SK-N-SH treated with all-trans-retinoic acid at 6 μM for 48 hours (cell line): ENCODE results near the gene ACO1.

ENCODE experiments used
- ATAC-seq: fragments of 200-7000 bp; cut with Tn5 transposase; 3 replicates; pipeline ENCODE4 v1.9.1; 2020; ENCODE audit warnings: mild to moderate bottlenecking, moderate library complexity
- ARNTL ChIP-seq: fragments of 450-650 bp; formaldehyde crosslinking; IDR thresholded peaks from 2 replicates; pipeline ENCODE4 v1.5.0; 2020; ENCODE audit warnings: low read depth, mild to moderate bottlenecking, moderate library complexity, borderline replicate concordance
- BACH2 ChIP-seq: fragments of 250-450 bp; sonication (Bioruptor Pico); IDR thresholded peaks from 2 replicates; pipeline ENCODE4 v1.9.0; 2021; ENCODE audit warnings: mild to moderate bottlenecking, borderline replicate concordance
- CSDC2 ChIP-seq: fragments of 250-450 bp; sonication (Bioruptor Pico); IDR thresholded peaks from 2 replicates; pipeline ENCODE4 v1.5.0; 2020; ENCODE audit warnings: mild to moderate bottlenecking, moderate library complexity
- CSRNP3 ChIP-seq: fragments of 250-450 bp; sonication (Bioruptor Pico); IDR thresholded peaks from 2 replicates; pipeline ENCODE4 v1.5.1; 2021; ENCODE audit warnings: mild to moderate bottlenecking, moderate library complexity
- ESRRG ChIP-seq: fragments of 250-450 bp; sonication (Bioruptor Pico); IDR thresholded peaks from 2 replicates; pipeline ENCODE4 v1.6.1; 2021; ENCODE audit warnings: mild to moderate bottlenecking
- GLIS3 ChIP-seq: fragments of 250-450 bp; sonication (Bioruptor Pico); IDR thresholded peaks from 2 replicates; pipeline ENCODE4 v1.5.0; 2020; ENCODE audit warnings: mild to moderate bottlenecking, moderate library complexity
- ISL1 ChIP-seq: fragments of 250-450 bp; sonication (Bioruptor Pico); IDR thresholded peaks from 2 replicates; pipeline ENCODE4 v2.1.2; 2022; ENCODE audit warnings: mild to moderate bottlenecking, moderate library complexity
- OSR1 ChIP-seq: fragments of 250-450 bp; sonication (Bioruptor Pico); IDR thresholded peaks from 2 replicates; pipeline ENCODE4 v1.8.0; 2022; ENCODE audit warnings: moderate library complexity, mild to moderate bottlenecking, inconsistent platforms
- PATZ1 ChIP-seq: fragments of 250-450 bp; sonication (Bioruptor Pico); IDR thresholded peaks from 2 replicates; pipeline ENCODE4 v1.8.0; 2020; ENCODE audit warnings: mild to moderate bottlenecking, moderate library complexity, borderline replicate concordance
- POU6F1 ChIP-seq: fragments of 250-450 bp; sonication (Bioruptor Pico); IDR thresholded peaks from 2 replicates; pipeline ENCODE4 v1.8.0; 2021; ENCODE audit warnings: low read depth, mild to moderate bottlenecking, moderate library complexity, borderline replicate concordance
- PPARA ChIP-seq: fragments of 250-450 bp; sonication (Bioruptor Pico); IDR thresholded peaks from 2 replicates; pipeline ENCODE4 v1.5.0; 2020; ENCODE audit warnings: mild to moderate bottlenecking, borderline replicate concordance
- RARB ChIP-seq: fragments of 250-450 bp; sonication (Bioruptor Pico); IDR thresholded peaks from 2 replicates; pipeline ENCODE4 v1.8.0; 2021; ENCODE audit warnings: mild to moderate bottlenecking, moderate library complexity
- SNAI2 ChIP-seq: fragments of 250-450 bp; sonication (Bioruptor Pico); IDR thresholded peaks from 2 replicates; pipeline ENCODE4 v1.5.0; 2020; ENCODE audit warnings: mild to moderate bottlenecking, moderate library complexity
- TCF4 ChIP-seq: fragments of 250-450 bp; sonication (Bioruptor Pico); IDR thresholded peaks from 2 replicates; pipeline ENCODE4 v1.8.0; 2021; ENCODE audit warnings: mild to moderate bottlenecking, moderate library complexity, borderline replicate concordance
- TOX ChIP-seq: fragments of 250-450 bp; sonication (Bioruptor Pico); IDR thresholded peaks from 2 replicates; pipeline ENCODE4 v1.8.0; 2021; ENCODE audit warnings: mild to moderate bottlenecking, moderate library complexity, borderline replicate concordance
- TSHZ2 ChIP-seq: fragments of 250-450 bp; sonication (Bioruptor Pico); IDR thresholded peaks from 2 replicates; pipeline ENCODE4 v1.5.0; 2020; ENCODE audit warnings: mild to moderate bottlenecking, moderate library complexity
- ZC3H10 ChIP-seq: fragments of 250-450 bp; sonication (Bioruptor Pico); IDR thresholded peaks from 2 replicates; pipeline ENCODE4 v1.5.1; 2021; ENCODE audit warnings: mild to moderate bottlenecking, moderate library complexity
- ZFP3 ChIP-seq: fragments of 250-450 bp; sonication (Bioruptor Pico); IDR thresholded peaks from 2 replicates; pipeline ENCODE4 v1.5.0; 2020; ENCODE audit warnings: mild to moderate bottlenecking, moderate library complexity
- ZNF565 ChIP-seq: fragments of 450-650 bp; formaldehyde crosslinking; conservative IDR thresholded peaks from 2 replicates; pipeline ENCODE4 v1.5.0; 2020; ENCODE audit warnings: low read depth, mild to moderate bottlenecking, moderate library complexity
- ZNF70 ChIP-seq: fragments of 450-650 bp; formaldehyde crosslinking; IDR thresholded peaks from 2 replicates; pipeline ENCODE4 v1.5.0; 2020; ENCODE audit warnings: mild to moderate bottlenecking, moderate library complexity
- ZNF8 ChIP-seq: fragments of 450-650 bp; formaldehyde crosslinking; IDR thresholded peaks from 2 replicates; pipeline ENCODE4 v1.5.0; 2020; ENCODE audit warnings: mild to moderate bottlenecking, moderate library complexity

The ACO1 gene

GRCh38 chr9:32393911-32394310 is 9.5 kb downstream of the ACO1 start:
- no peak for TF ChIP-seq PPARA (CRISPR knock-in tag)
- no peak for TF ChIP-seq ZC3H10 (CRISPR knock-in tag)
- no peak for TF ChIP-seq ZFP3 (CRISPR knock-in tag)
- no peak for TF ChIP-seq PATZ1 (CRISPR knock-in tag)
- no peak for TF ChIP-seq ZNF70 (CRISPR knock-in tag)
- TF ChIP-seq ESRRG: no peak
- TF ChIP-seq ZNF8: no peak
- TF ChIP-seq, all 23 proteins: peak for 0
- no peak for ATAC-seq

- ATAC-seq: peak; percentile 39; the same call in 1 of the 3 replicates
- TF ChIP-seq ZNF565 (CRISPR knock-in tag) (no peak), GLIS3 (CRISPR knock-in tag) (no peak), ESRRG (no peak), PPARA (CRISPR knock-in tag) (no peak), ISL1 (CRISPR knock-in tag) (no peak), OSR1 (CRISPR knock-in tag) (no peak), PATZ1 (CRISPR knock-in tag) (no peak), TCF4 (CRISPR knock-in tag) (no peak), CSRNP3 (no peak), ZFP3 (CRISPR knock-in tag) (no peak), SNAI2 (CRISPR knock-in tag) (no peak), TOX (no peak), ZC3H10 (CRISPR knock-in tag) (no peak), TSHZ2 (CRISPR knock-in tag) (no peak), BACH2 (CRISPR knock-in tag) (no peak), RARB (no peak), ARNTL (CRISPR knock-in tag) (no peak), CSDC2 (CRISPR knock-in tag) (no peak), ZNF8 (no peak), POU6F1 (no peak)
Observed at GRCh38 chr9:32394381-32395049, 10.1 kb downstream of the ACO1 start.
